NB4 (cell line): ENCODE measurements around the gene PRRT2.

Experiments
- DNase-seq: peaks from one replicate; pipeline ENCODE4 v3.0.0; 2010; ENCODE audit warnings: low read depth
- H3K4me3 ChIP-seq: one replicate; pipeline ENCODE4 v1.5.1; 2011; ENCODE audit warnings: mild to moderate bottlenecking, low read depth, low read length, moderate library complexity
- MYC ChIP-seq: IDR thresholded peaks from 2 replicates; pipeline ENCODE4 v1.6.1; 2011; ENCODE audit warnings: low read depth, low read length
- POLR2A ChIP-seq: IDR thresholded peaks from 2 replicates; pipeline ENCODE4 v1.6.1; 2011; ENCODE audit warnings: mild to moderate bottlenecking; ENCODE audit not compliant: insufficient read length; ENCODE audit errors: extremely low read depth
- TF ChIP-seq, protein P1 (sequence below): IDR thresholded peaks from one replicate; pipeline ENCODE4 v1.5.1; 2012; ENCODE audit warnings: low read depth, low read length
- TF ChIP-seq, protein P2 (sequence below): IDR thresholded peaks from 2 replicates; pipeline ENCODE4 v1.6.1; 2011; ENCODE audit warnings: low read depth, low read length

PRRT2 gene

DNA sequence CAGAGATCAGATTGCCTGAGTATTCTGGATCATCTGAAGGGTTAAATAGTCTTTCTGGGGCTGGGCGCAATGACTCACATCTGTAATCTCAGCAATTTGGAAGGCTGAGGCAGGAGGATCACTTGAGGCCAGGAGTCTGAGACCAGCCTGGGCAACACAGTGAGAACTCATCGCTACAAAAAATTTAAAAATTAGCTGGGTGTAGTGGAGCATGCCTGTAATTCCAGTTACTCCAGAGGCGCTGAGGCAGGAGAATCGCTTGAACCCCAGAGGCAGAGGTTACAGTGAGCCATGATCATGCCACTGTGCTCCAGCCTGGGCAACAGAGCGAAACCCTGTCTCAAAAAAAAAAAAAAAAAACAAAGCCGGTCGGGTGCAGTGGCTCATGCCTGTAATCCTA lies 23.9 kb downstream of the PRRT2 start:
- TF ChIP-seq, protein P1, sequence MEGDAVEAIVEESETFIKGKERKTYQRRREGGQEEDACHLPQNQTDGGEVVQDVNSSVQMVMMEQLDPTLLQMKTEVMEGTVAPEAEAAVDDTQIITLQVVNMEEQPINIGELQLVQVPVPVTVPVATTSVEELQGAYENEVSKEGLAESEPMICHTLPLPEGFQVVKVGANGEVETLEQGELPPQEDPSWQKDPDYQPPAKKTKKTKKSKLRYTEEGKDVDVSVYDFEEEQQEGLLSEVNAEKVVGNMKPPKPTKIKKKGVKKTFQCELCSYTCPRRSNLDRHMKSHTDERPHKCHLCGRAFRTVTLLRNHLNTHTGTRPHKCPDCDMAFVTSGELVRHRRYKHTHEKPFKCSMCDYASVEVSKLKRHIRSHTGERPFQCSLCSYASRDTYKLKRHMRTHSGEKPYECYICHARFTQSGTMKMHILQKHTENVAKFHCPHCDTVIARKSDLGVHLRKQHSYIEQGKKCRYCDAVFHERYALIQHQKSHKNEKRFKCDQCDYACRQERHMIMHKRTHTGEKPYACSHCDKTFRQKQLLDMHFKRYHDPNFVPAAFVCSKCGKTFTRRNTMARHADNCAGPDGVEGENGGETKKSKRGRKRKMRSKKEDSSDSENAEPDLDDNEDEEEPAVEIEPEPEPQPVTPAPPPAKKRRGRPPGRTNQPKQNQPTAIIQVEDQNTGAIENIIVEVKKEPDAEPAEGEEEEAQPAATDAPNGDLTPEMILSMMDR: no peak
- TF ChIP-seq POLR2A (no peak), MYC (no peak)
- TF ChIP-seq, protein P2, sequence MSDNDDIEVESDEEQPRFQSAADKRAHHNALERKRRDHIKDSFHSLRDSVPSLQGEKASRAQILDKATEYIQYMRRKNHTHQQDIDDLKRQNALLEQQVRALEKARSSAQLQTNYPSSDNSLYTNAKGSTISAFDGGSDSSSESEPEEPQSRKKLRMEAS: no peak
- no peak overlapping the region for H3K4me3 ChIP-seq
- no peak for DNase-seq

DNA sequence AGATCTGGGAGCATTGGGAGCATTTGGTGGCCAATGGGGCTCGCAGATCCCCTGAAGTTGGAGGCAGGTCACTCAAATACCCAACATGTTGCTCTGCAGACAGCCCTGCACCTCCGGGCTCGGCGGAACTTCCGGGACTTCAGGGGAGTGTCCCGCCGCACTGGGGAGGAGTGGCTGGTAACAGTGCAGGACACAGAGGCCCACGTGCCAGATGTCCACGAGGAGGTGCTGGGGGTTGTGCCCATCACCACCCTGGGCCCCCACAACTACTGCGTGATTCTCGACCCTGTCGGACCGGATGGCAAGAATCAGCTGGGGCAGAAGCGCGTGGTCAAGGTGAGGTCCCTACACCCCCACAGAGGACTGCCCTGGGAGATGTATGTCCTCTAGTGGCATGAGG lies 24.6 kb downstream of the PRRT2 start:
- TF ChIP-seq MYC: no peak
- TF ChIP-seq, protein P1: no peak
- TF ChIP-seq, protein P2: no peak
- TF ChIP-seq POLR2A: no peak
- DNase-seq: no peak
- no peak overlapping the region for H3K4me3 ChIP-seq

GRCh38 chr16:29837841-29838240 lies 25.8 kb downstream of the PRRT2 start:
- no peak for TF ChIP-seq MYC
- TF ChIP-seq, protein P1: no peak
- no peak for TF ChIP-seq POLR2A
- TF ChIP-seq, protein P2: no peak
- H3K4me3 ChIP-seq: no peak overlapping the region

GRCh38 chr16:29839822-29840221 lies 27.8 kb downstream of the PRRT2 start:
- no peak for DNase-seq
- no peak overlapping the region for H3K4me3 ChIP-seq
- no peak for TF ChIP-seq POLR2A
- TF ChIP-seq, protein P2: no peak
- no peak for TF ChIP-seq MYC
- TF ChIP-seq, protein P1: no peak

More at GRCh38 chr16:29837841-29838240, 25.8 kb downstream of the PRRT2 start:
- no peak for DNase-seq

- no peak for DNase-seq
- no peak overlapping the region for H3K4me3 ChIP-seq
- no peak for TF ChIP-seq MYC
- TF ChIP-seq, protein P2: no peak
- TF ChIP-seq, protein P1: no peak
- no peak for TF ChIP-seq POLR2A
Observed at GRCh38 chr16:29840240-29840639, 28.2 kb downstream of the PRRT2 start.

DNA sequence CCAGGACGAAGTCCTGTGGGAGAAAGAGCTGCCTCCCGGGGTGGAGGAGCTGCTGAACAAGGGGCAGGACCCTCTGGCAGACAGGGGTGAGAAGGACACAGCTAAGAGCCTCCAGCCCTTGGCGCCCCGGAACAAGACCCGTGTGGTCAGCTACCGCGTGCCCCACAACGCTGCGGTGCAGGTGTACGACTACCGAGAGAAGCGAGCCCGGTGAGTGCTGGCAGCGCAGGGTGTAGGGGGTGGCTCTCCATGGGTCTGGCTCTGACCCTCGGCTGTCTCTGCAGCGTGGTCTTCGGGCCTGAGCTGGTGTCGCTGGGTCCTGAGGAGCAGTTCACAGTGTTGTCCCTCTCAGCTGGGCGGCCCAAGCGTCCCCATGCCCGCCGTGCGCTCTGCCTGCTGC lies 29.6 kb downstream of the PRRT2 start:
- TF ChIP-seq, protein P2: no peak
- TF ChIP-seq POLR2A (no peak), MYC (no peak)
- TF ChIP-seq, protein P1: no peak
- no peak overlapping the region for H3K4me3 ChIP-seq
- DNase-seq: no peak
